ENCODE results near the gene ST6GALNAC3.
A peak's percentile ranks its signal among the peaks of the same experiment; 100 is the strongest.

ST6GALNAC3 gene

DNA sequence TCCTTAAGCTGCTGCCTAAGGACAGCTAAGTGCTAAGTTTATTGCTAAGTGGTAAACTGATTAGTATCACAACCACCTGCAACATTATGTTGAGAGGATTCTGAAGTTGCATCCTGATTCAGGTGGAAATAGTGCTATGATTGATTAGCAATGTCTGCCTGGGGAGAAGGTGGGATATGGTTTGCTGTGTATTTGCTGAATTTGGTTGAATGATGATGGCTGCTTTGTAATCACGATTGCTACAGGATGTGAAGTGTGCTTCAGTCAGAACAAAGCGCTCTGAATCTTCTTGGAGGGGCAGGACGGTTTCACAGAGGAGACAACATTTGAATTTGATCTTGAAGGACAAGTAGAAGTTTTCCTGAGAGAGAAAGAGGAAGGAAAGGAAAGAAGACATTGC is 226.0 kb downstream of the ST6GALNAC3 start:
- Histone ChIP-seq H3K9me2 (replicated peaks; ENCODE audit: insufficient read depth, low read length) (no peaks in the 10 kb centered on the region), H3K4me2 (ENCODE audit: low read depth, low read length) (no peak overlapping the region), H3K4me1 (ENCODE audit: low read length) (no peaks in the 10 kb centered on the region), H3F3A (ENCODE audit: insufficient read depth, low read length) (no peaks in the 10 kb centered on the region), H3K9ac (ENCODE audit: low read length) (no peak overlapping the region), H3K79me2 (ENCODE audit: low read length) (no peaks in the 10 kb centered on the region), H3K36me3 (replicated peaks; ENCODE audit: insufficient read depth, low read length) (no peaks in the 10 kb centered on the region), H3K27me3 (replicated peaks; ENCODE audit: insufficient read depth, low read length) (no peaks in the 10 kb centered on the region), H3K27ac (ENCODE audit: low read length) (no peak overlapping the region), H2AFZ (ENCODE audit: low read length) (no peak overlapping the region), H3K9me3 (replicated peaks; ENCODE audit: insufficient read depth, low read length) (no peaks in the 10 kb centered on the region), H3K4me3 (ENCODE audit: low read length) (no peak overlapping the region), H4K20me1 (ENCODE audit: insufficient read depth, low read length) (no peaks in the 10 kb centered on the region)
- TF ChIP-seq EZH2 (optimal IDR thresholded peaks at IDR 0.05; ENCODE audit: low read depth, low read length) = no peak
- TF ChIP-seq, protein P1, sequence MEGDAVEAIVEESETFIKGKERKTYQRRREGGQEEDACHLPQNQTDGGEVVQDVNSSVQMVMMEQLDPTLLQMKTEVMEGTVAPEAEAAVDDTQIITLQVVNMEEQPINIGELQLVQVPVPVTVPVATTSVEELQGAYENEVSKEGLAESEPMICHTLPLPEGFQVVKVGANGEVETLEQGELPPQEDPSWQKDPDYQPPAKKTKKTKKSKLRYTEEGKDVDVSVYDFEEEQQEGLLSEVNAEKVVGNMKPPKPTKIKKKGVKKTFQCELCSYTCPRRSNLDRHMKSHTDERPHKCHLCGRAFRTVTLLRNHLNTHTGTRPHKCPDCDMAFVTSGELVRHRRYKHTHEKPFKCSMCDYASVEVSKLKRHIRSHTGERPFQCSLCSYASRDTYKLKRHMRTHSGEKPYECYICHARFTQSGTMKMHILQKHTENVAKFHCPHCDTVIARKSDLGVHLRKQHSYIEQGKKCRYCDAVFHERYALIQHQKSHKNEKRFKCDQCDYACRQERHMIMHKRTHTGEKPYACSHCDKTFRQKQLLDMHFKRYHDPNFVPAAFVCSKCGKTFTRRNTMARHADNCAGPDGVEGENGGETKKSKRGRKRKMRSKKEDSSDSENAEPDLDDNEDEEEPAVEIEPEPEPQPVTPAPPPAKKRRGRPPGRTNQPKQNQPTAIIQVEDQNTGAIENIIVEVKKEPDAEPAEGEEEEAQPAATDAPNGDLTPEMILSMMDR (IDR thresholded peaks at IDR 0.05; ENCODE audit: low read length) = no peak
- no peak for TF ChIP-seq EZH2phosphoT487 (IDR thresholded peaks at IDR 0.05; ENCODE audit: low read length)
- no peak for DNase-seq

DNA sequence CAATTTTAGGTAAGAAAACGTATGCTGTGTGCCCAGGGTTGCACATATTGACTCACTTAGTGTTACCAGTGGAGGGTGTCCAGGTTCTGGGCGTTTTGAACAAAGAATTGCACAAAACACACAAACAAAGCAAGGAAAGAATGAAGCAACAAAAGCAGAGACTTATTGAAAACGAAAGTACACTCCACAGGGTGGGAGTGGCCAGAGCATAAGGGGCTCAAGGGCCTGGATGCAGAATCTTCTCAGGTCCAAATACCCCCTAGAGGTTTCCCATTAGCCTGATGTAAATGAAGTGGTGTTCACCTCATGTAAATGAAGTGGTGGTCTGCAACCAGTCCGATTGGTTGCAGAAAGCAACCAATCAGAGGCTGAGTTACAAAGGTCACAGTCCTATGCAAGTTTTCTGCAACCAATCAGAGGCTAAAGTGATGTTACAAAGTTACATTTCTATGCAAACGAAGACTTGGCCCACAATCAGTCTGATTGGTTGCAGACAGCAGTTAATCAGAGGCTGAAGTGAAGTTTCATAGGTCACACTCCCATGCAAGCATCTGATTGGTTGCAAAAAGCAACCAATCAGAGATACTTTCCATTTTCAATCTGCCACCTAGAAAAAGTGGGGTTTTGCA is 228.3 kb downstream of the ST6GALNAC3 start:
- H3K27ac ChIP-seq (ENCODE audit: low read length) = no peak overlapping the region
- H3F3A ChIP-seq (ENCODE audit: insufficient read depth, low read length) = no peaks in the 10 kb centered on the region
- TF ChIP-seq EZH2 (optimal IDR thresholded peaks at IDR 0.05; ENCODE audit: low read depth, low read length) (no peak), EZH2phosphoT487 (IDR thresholded peaks at IDR 0.05; ENCODE audit: low read length) (no peak)
- TF ChIP-seq, protein P1 (IDR thresholded peaks at IDR 0.05; ENCODE audit: low read length) = no peak
- H3K9me2 ChIP-seq (replicated peaks; ENCODE audit: insufficient read depth, low read length) = no peaks in the 10 kb centered on the region
- no peak overlapping the region for H3K4me3 ChIP-seq (ENCODE audit: low read length)
- peak overlapping the region; percentile 26; the same call in 1 of the 2 replicates for H3K4me2 ChIP-seq (ENCODE audit: low read depth, low read length)
- no peaks in the 10 kb centered on the region for H3K4me1 ChIP-seq (ENCODE audit: low read length)
- H3K9ac ChIP-seq (ENCODE audit: low read length) = no peak overlapping the region
- no peaks in the 10 kb centered on the region for H3K36me3 ChIP-seq (replicated peaks; ENCODE audit: insufficient read depth, low read length)
- H2AFZ ChIP-seq (ENCODE audit: low read length) = 0 out of 2 replicates have a peak overlapping the region, but pooled peaks have one; percentile 32
- no peak for DNase-seq
- no peaks in the 10 kb centered on the region for H3K9me3 ChIP-seq (replicated peaks; ENCODE audit: insufficient read depth, low read length)
- no peaks in the 10 kb centered on the region for H3K27me3 ChIP-seq (replicated peaks; ENCODE audit: insufficient read depth, low read length)
- H3K79me2 ChIP-seq (ENCODE audit: low read length) = no peaks in the 10 kb centered on the region
- H4K20me1 ChIP-seq (ENCODE audit: insufficient read depth, low read length) = no peaks in the 10 kb centered on the region

- no peak for TF ChIP-seq EZH2phosphoT487 (IDR thresholded peaks at IDR 0.05; ENCODE audit: low read length)
- no peak for TF ChIP-seq EZH2 (optimal IDR thresholded peaks at IDR 0.05; ENCODE audit: low read depth, low read length)
- TF ChIP-seq, protein P1 (IDR thresholded peaks at IDR 0.05; ENCODE audit: low read length) = no peak
- H3K9me3 ChIP-seq (replicated peaks; ENCODE audit: insufficient read depth, low read length) = no peaks in the 10 kb centered on the region
- no peaks in the 10 kb centered on the region for H3K79me2 ChIP-seq (ENCODE audit: low read length)
- no peak overlapping the region for H3K4me2 ChIP-seq (ENCODE audit: low read depth, low read length)
- no peak overlapping the region for H3K4me3 ChIP-seq (ENCODE audit: low read length)
- no peaks in the 10 kb centered on the region for H3K36me3 ChIP-seq (replicated peaks; ENCODE audit: insufficient read depth, low read length)
- H3F3A ChIP-seq (ENCODE audit: insufficient read depth, low read length) = no peaks in the 10 kb centered on the region
- DNase-seq = no peak
- no peak overlapping the region for H3K27ac ChIP-seq (ENCODE audit: low read length)
- no peaks in the 10 kb centered on the region for H3K27me3 ChIP-seq (replicated peaks; ENCODE audit: insufficient read depth, low read length)
- no peaks in the 10 kb centered on the region for H3K9me2 ChIP-seq (replicated peaks; ENCODE audit: insufficient read depth, low read length)
- H3K4me1 ChIP-seq (ENCODE audit: low read length) = no peaks in the 10 kb centered on the region
- H3K9ac ChIP-seq (ENCODE audit: low read length) = no peak overlapping the region
- no peaks in the 10 kb centered on the region for H4K20me1 ChIP-seq (ENCODE audit: insufficient read depth, low read length)
- H2AFZ ChIP-seq (ENCODE audit: low read length) = no peak overlapping the region
Observed at GRCh38 chr1:76303340-76303717, 228.8 kb downstream of the ST6GALNAC3 start.

All from MM.1S (cell line).